ENCODE measurements around the gene NDUFB10.
"Not testable (repeated sequence)": the region's sequence is repeated elsewhere in the genome, so short reads cannot be mapped to it uniquely, and the experiment has no call there.

The NDUFB10 gene

DNA sequence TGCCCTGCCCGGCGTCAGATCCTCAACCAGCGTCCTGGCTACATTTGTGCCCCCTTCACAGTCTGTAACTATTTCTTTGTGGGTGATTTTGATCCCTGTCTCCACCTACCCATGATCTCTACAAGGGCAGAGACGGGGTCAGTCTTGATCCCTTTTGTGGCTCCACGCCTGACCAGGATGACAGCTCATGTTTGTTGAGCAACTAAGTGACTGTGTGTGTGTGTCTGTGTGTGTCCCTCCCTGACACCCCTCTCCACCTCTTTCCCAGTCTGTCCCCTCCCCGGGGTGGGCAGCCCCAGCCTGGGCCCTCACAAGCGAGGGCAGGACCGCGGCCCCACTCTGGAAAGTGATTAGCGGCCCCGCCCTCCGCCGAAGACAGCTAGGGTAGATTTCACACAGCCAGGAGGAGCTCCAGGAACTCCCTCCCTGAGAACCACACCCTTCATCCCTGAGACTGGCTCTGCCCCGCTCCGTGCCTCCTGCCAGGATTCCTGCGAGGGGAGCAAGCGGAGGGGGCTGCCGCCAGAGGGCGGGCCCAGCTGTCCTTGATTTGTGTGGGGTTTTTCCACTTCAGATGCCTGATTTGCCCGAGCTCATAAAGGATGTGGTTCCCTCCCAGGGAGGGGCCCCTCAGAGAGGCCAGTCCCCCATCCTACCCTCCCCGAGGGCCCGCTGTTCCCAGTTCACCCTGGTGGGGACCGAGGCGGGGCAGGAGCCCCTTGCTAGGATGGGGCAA is 35.9 kb upstream of the NDUFB10 start:
- no peak for DNase-seq

- no peak for DNase-seq
Observed at GRCh38 chr16:1924095-1924494, 35.2 kb upstream of the NDUFB10 start.

DNA sequence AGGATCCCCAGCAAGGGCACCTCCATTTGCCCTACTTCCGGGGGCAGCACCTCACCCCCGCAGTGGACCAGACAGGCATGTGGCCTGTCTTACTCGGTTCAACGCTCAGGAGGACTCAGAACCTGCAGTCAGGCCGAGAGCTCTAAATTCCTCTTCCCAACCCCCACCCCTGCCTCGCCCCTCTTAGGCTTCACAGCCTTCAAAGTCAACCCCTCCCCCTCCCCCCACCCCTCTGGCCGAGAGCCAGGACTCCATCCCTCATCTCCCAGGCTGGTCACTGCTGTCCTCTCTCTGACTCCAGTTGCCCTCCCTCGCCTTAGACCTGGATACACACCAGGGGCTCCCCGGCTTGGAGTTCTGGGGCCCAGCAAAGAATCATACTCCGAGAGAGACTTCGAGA is 33.1 kb upstream of the NDUFB10 start:
- DNase-seq, result no peak

GRCh38 chr16:1929105-1929504 is 30.2 kb upstream of the NDUFB10 start:
- DNase-seq, result peak in 1 of 56 donors; percentile 18

DNA sequence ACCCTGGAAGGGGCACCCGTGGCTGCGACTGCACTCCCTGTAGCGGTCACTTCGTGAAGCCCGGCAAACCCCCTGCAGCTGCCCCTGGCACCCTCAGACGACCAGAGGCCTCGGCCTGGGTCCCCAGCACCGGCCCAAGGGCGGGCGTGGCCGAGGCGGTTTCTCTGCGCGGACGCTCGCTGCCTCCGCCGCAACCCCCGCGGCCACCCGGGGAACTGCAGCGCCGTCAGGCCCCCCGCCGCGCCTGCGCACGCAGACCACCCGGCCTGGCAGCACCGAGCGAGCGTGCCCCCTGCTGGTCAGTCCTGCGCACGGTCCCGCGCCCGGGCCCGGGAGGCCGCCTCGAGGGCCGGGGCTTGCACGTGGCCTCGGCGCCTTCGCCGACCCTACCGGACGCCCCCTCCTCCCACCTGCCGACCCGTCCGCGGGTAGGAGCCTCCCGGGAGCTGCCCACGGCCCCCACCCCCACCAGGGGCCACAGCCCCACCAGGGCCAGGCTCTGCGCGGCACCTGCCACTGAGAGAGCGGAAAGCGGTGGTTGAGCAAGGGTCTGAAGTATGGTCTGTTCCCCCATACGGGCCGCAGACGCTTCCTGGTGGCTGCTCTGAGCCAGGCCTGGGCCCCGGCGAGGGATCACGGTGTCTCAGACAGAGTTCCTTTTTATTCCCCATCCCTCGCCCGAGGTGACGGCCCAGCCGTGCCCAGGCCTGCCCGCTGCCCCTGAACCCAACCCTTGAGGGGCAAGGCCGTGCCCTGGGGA is 29.6 kb upstream of the NDUFB10 start:
- DNase-seq, result peak in 54 of 56 donors; percentile 2 to 91 (median 72)

GRCh38 chr16:1930338-1930720 is 29.0 kb upstream of the NDUFB10 start:
- no peak for DNase-seq

DNA sequence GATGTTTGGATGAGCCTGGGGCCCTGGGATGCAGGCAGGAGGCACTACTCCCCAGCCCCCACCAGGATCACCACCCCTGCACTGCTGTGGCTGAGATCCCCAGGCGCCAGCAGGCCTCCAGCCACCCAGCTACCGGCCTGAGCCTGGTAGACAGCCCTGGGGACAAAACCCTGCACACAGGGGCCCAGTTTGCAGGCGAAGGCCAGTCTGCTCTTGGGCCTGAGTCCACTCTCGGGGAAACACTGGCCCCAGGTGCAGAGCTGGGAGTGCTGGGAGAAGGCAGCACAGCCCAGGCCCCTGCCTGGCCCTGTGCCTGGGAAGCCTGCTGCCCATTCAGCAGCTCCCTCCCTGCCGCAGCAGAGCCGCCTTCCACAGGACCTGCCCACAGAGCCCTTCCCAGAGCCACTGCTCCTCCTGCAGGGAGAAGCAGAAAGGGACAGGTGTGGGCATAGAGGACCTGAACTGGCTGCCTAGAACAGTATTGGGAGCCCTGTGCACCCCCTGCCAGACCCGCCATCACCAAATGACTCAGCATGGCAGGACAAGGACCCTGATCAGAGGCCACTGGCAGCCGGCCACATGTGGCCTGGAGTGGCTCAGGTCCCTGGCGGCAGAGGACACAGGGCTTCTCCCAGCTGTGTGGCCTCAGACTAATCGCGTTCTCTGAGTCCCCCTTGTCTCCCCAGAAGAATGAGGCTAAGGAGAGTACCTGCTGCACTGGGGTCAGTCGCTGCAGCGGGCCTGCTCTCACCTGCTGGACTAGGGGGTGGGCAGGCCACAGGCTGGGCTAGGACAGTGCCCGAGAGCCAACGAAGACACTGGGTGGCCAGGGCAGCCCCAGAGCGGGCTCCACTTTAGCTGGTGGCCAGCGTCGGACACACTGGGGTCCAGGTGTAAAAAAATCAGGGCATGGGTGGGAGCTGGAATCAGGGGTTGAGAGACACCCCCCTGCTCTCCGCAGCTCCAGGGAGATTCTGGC is 27.0 kb upstream of the NDUFB10 start:
- no peak for DNase-seq

GRCh38 chr16:1933097-1933661 is 26.2 kb upstream of the NDUFB10 start:
- DNase-seq, result no peak

- DNase-seq, result no peak
Observed at GRCh38 chr16:1936945-1937479, 22.3 kb upstream of the NDUFB10 start.

- DNase-seq, result peak in 1 of 56 donors; percentile 23
Observed at GRCh38 chr16:1938316-1938715, 21.0 kb upstream of the NDUFB10 start.

GRCh38 chr16:1938910-1939309 is 20.4 kb upstream of the NDUFB10 start:
- DNase-seq, result no peak

DNA sequence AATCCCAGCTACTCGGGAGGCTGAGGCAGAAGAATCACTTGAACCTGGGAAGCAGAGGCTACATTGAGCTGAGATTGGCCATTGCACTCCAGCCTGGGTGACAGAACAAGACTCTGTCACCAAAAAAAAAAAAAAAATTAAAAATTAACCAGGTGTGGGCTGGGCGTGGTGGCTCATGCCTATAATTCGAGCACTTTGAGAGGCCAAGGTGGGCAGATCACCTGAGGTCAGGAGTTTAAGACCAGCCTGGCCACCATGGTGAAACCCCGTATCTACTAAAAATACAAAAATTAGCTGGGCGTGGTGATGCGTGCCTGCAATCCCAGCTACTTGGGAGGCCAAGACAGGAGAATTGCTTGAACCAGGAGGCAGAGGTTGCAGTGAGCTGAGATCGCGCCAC is 19.5 kb upstream of the NDUFB10 start:
- DNase-seq, result not testable (repeated sequence)

DNA sequence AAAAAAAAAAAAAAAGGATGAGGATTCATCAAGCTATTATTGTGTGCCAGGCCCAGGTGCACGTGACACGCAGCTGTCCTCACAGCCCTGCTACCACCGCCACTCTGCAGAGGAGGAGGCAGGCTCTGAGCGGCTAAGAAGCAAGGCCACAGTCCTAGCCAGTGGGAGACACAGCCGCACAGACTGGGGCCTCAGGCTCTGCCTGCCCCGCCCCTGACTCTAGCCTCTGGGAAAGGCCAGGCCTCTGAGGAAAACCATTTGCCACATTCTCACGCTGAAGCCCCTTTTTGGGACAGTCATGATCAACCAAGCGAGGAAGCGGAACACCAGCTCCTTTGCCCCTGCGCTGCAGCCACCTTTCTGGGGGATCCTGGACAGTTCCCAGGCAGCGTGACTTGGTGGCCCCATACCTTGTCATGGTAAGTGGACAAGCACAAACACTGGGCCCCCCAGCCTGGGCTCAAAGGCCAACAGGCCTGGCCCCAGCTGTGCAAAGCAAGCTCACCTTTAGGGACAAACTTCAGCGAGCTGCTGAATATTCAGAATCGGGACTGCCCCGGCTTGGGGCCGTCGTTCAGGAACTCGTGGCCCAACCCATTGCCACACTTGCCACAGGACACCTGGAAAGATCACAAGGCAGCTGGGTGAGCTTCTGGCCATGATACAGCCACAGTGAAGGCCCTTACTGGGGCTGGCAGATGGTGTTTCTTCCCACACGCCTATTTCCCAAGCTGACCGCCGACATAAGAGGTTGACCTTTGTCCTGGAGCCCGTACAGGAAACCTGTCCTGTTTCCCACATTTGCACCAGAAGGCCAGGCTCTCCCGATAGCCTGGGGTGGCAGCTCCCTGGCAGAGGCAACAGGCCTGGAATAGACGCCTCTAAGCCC is 18.8 kb upstream of the NDUFB10 start:
- DNase-seq, result no peak

GRCh38 chr16:1941162-1942046 is 17.9 kb upstream of the NDUFB10 start:
- no peak for DNase-seq

DNA sequence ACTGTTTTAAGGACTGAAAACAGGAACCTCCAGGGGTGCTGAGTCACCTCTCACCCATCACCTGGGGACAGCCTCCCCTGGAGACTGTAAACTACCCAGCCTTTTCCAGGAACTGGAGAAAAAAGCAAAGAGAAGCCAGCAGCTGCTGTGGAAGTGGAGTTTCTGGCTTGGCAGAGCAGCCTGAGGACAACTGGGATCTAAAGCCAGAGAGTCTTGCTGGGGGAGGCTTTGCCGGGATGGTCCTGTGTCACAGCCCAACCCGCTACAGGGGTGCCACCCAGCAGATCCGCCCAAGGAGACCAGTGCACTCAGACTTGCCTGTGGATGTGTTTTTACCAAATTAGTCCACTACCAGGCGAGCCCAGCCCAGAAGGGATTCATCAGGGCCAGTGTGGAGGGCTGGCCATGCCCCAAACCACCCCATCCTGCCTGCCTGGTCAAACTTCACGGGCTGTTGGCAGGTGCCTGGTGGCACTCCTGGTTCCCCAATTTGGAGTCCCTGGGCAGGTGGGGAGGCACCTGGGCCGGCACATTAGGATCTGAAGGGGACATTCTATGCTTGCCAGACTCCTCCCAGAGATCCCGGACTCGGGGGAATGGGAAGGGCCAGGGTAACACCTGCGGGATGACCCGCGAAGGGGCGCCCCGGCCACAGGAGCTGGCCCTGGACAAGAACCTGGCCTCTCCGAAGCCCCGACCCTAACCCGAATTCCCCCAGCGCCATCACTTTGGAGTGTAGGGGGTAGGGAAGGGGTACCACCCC is 17.1 kb upstream of the NDUFB10 start:
- no peak for DNase-seq

- peak; percentile 24 to 99 (median 98) for DNase-seq
Observed at GRCh38 chr16:1942810-1943726, 16.3 kb upstream of the NDUFB10 start, which contains the start of gene MSRB1. Gene MSRB1 (minus strand): TSS chr16:1943199. CDS start chr16:1943156, 43 bp downstream.
